Measurements from ENCODE around the gene VTN.

GRCh38 chr17:28370035-28370743 is at the start of gene VTN:
- TF ChIP-seq CTCF (IDR thresholded peaks at IDR 0.05) (no peak), POLR2A (IDR thresholded peaks at IDR 0.05) (no peak)

Measured in prostate gland (tissue), 2 donors.